ENCODE data around the gene LRRIQ1.

The LRRIQ1 gene

DNA sequence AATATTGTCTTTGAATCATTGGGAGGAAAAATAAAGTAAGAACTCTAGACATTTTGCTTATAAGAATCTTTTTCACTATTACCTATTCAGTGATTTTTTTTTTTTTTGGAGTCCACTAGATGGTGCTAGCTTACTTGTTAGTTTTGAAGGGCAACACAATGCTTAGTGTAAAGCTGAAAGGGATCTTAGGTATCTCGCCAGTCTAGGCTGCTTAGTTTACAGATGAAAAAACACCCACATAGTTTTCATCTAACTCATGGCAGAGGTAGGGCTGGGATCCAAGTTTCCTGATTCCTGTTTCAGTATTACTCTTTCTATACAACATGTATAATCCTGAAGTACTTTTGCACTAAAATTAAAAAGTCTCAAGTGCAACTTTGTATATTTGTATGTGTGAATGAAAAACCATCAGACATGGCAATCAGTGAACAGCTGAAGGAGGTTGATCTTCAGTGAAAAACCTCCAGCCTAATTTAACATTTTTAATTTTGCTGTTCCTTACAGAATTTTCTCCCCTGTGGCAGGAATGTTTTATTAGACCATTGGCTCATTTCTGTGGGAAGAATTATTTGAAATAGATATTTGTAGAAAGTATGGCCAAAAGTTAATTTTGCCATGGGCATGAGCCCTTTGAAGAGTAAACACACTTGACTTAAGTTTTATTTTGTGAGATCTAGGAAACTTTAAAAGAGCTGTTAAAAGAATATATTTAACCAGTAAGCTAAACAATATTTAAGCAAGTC, 40.7 kb downstream of the LRRIQ1 start:
- peak; percentile 97 for DNase-seq (ENCODE audit: low read depth)
- peak; percentile 57 for TF ChIP-seq CTCF (conservative IDR thresholded peaks at IDR 0.05; ENCODE audit: low read depth, low read length)

DNA sequence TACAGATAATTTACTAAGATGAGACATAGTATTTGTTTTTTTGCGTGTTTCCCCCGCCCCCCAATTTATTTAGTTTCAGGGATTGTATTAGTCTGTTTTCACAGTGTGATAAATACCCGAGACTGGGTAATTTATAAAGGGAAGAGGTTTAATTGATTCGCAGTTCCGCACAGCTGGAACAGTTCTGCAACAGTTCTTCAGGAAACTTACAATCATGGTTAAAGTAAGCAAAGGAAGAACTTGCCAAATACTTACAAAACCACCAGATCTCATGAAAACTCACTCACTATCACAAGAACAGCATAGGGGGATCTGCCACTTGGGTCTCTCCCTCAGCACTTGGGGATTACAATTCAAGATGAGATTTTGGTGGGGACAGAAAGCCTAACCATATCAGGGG, 48.9 kb downstream of the LRRIQ1 start:
- no peak for TF ChIP-seq CTCF (conservative IDR thresholded peaks at IDR 0.05; ENCODE audit: low read depth, low read length)
- DNase-seq (ENCODE audit: low read depth) = no peak
- H3K4me3 ChIP-seq (ENCODE audit: low read depth, low read length) = no peak overlapping the region

More for the DNA sequence above, 40.7 kb downstream of the LRRIQ1 start:
- H3K4me3 ChIP-seq (ENCODE audit: low read depth, low read length) = no peak overlapping the region

DNA sequence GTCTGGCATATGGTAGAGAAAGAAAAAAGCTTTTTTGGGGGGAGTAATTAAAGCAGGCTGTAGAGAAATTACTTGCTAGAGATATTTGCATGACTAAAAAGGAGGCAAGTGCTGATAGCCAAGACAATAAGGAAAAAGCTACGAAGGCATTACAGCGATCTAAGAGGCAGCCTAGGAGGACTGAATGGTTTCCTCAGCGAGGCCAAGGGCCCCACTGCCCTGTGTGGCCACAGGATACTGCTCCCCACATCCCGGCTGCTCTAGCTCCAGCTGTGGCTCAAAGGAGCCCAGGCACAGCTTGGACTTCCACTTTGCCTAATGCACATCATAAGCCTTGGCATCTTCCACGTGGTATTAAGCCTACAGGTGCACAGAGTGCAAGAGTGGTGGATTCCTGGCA, 53.6 kb downstream of the LRRIQ1 start:
- TF ChIP-seq CTCF (conservative IDR thresholded peaks at IDR 0.05; ENCODE audit: low read depth, low read length) = no peak
- DNase-seq (ENCODE audit: low read depth) = no peak
- H3K4me3 ChIP-seq (ENCODE audit: low read depth, low read length) = no peak overlapping the region

GRCh38 chr12:85092814-85093370, 56.7 kb downstream of the LRRIQ1 start:
- H3K4me3 ChIP-seq (ENCODE audit: low read depth, low read length) = no peak overlapping the region
- no peak for DNase-seq (ENCODE audit: low read depth)
- no peak for TF ChIP-seq CTCF (conservative IDR thresholded peaks at IDR 0.05; ENCODE audit: low read depth, low read length)

DNA sequence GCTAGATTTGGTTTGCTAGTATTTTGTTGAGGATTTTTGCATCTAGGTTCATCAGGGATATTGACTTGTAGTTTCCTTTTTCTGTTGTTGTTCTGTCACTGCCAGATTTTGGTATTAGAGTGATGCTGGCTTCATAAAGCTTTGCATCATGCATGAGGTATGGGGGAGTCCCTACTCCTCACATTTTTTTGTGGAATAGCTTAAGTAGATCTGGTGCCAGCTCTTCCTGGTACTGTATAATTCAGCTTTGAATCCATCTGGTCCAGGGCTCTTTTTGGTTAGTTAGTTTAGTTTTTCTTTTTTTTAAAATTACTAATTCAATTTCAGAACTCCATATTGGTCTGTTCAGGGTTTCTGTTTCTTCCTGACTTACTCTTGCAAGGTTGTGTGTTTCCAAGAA, 59.4 kb downstream of the LRRIQ1 start:
- no peak for TF ChIP-seq CTCF (conservative IDR thresholded peaks at IDR 0.05; ENCODE audit: low read depth, low read length)
- no peak for DNase-seq (ENCODE audit: low read depth)
- H3K4me3 ChIP-seq (ENCODE audit: low read depth, low read length) = no peak overlapping the region

DNA sequence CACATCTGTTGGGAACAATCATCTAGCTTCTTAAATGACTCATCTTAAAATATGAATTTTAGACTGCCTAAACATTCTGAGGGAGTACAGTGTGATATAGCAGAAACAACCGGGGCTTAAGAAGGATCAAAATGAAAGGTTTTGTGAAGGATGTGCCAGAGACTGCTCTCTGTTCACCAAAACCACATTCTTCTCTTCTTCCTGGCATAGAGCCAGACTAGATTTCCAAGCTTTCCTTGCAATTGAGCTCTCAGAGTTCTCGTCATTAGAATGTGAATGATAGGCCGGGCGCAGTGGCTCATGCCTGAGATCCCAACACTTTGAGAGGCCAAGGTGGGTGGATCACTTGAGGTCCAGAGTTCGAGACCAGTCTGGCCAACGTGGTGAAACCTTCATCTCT, 94.5 kb downstream of the LRRIQ1 start:
- no peak for TF ChIP-seq CTCF (conservative IDR thresholded peaks at IDR 0.05; ENCODE audit: low read depth, low read length)
- H3K4me3 ChIP-seq (ENCODE audit: low read depth, low read length) = no peak overlapping the region
- DNase-seq (ENCODE audit: low read depth) = peak; percentile 23

DNA sequence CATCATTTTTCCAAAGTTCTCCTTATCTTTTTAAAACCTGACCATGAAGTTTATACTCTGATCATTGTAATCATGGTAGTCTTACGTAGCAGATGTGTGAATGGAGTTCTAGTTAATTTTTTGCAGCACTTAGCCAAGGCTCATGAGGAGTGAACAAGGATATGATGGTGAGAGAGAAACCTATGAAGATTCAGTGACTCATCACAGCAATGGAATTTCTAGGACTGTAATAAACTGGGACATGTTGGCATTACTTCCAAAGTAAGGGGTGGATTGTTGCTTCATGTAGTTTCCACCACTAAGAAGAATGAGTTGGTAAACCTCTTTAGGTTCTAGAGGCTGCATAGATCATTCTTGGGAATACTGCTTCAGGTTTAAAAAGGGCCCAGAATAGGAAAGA, 102.7 kb downstream of the LRRIQ1 start:
- DNase-seq (ENCODE audit: low read depth) = peak; percentile 2
- no peak for TF ChIP-seq CTCF (conservative IDR thresholded peaks at IDR 0.05; ENCODE audit: low read depth, low read length)
- H3K4me3 ChIP-seq (ENCODE audit: low read depth, low read length) = no peak overlapping the region

Measured in choroid plexus epithelial cell (primary cell).